Ishikawa (cell line): ENCODE results near the gene HOXA9.

Experiments used
- CEBPB ChIP-seq: IDR thresholded peaks from 2 replicates; pipeline ENCODE4 v1.6.1; 2012
- CREB1 ChIP-seq: IDR thresholded peaks from 2 replicates; pipeline ENCODE4 v1.6.1; 2012; ENCODE audit warnings: low read depth
- EGR1 ChIP-seq: IDR thresholded peaks from 2 replicates; pipeline ENCODE4 v1.6.1; 2012
- EP300 ChIP-seq: IDR thresholded peaks from 2 replicates; pipeline ENCODE4 v1.6.1; 2012; ENCODE audit warnings: borderline replicate concordance
- FOXM1 ChIP-seq: IDR thresholded peaks from 2 replicates; pipeline ENCODE4 v1.6.1; 2012; ENCODE audit warnings: low read depth, borderline replicate concordance
- NFIC ChIP-seq: IDR thresholded peaks from 2 replicates; pipeline ENCODE4 v1.6.1; 2012
- RAD21 ChIP-seq: IDR thresholded peaks from 2 replicates; pipeline ENCODE4 v1.6.1; 2012; ENCODE audit warnings: low read depth
- TAF1 ChIP-seq: IDR thresholded peaks from 2 replicates; pipeline ENCODE4 v1.6.1; 2012; ENCODE audit warnings: low read depth, mild to moderate bottlenecking
- TCF12 ChIP-seq: IDR thresholded peaks from 2 replicates; pipeline ENCODE4 v1.6.1; 2012; ENCODE audit warnings: low read depth
- TEAD4 ChIP-seq: IDR thresholded peaks from 2 replicates; pipeline ENCODE4 v1.6.1; 2012
- YY1 ChIP-seq: IDR thresholded peaks from 2 replicates; pipeline ENCODE4 v1.6.1; 2012; ENCODE audit warnings: low read depth
- ZBTB7A ChIP-seq: IDR thresholded peaks from 2 replicates; pipeline ENCODE4 v1.6.1; 2012; ENCODE audit warnings: low read depth
- TF ChIP-seq, protein P1 (sequence below): IDR thresholded peaks from 2 replicates; pipeline ENCODE4 v1.6.1; 2012; ENCODE audit warnings: low read depth, mild to moderate bottlenecking
- TF ChIP-seq, protein P2 (sequence below): IDR thresholded peaks from 2 replicates; pipeline ENCODE4 v1.6.1; 2012
- TF ChIP-seq, protein P3 (sequence below): IDR thresholded peaks from 2 replicates; pipeline ENCODE4 v1.6.1; 2012

HOXA9 gene

DNA sequence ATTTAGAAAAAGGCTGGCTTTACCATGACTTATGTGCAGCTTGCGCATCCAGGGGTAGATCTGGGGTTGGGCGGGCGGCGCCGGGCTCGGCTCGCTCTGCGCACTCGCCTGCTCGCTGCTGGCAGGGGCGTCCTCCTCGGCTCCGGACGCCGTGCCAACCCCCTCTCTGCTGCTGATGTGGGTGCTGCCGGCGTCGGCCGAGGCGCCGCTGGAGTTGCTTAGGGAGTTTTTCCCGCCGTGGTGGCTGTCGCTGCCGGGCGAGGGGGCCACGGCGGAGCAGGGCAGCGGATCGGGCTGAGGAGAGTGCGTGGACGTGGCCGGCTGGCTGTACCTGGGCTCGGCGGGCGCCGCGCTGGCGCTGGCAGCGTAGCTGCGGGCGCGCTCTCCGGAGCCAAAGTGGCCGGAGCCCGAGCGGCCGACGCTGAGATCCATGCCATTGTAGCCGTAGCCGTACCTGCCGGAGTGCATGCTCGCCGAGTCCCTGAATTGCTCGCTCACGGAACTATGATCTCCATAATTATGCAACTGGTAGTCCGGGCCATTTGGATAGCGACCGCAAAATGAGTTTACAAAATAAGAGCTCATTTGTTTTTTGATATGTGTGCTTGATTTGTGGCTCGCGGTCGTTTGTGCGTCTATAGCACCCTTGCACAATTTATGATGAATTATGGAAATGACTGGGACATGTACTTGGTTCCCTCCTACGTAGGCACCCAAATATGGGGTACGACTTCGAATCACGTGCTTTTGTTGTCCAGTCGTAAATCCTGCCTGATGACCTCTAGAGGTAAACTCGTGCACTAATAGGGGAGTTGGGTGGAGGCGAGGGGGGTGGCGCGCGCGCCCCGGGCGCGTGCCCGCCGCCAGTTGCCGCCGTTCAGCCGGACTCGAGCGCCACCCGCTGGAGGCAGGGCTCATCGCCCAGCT lies 22.1 kb downstream of the HOXA9 start, which contains the start of gene HOXA5:
Gene HOXA5, minus strand, starts transcription at position 659 of the 927 bp plus-strand sequence. Its CDS starts 74 bp downstream, at position 585.
- TF ChIP-seq TAF1 (no peak; the same call in 1 of the 2 replicates), CREB1 (no peak), NFIC (no peak), RAD21 (peak; percentile 88), FOXM1 (no peak), TEAD4 (peak; percentile 27; the same call in 1 of the 2 replicates), EGR1 (no peak), CEBPB (peak; percentile 78), YY1 (no peak), TCF12 (no peak), EP300 (no peak), ZBTB7A (0 out of 2 replicates have a peak, but pooled peaks have one; percentile 57)
- TF ChIP-seq, protein P1, sequence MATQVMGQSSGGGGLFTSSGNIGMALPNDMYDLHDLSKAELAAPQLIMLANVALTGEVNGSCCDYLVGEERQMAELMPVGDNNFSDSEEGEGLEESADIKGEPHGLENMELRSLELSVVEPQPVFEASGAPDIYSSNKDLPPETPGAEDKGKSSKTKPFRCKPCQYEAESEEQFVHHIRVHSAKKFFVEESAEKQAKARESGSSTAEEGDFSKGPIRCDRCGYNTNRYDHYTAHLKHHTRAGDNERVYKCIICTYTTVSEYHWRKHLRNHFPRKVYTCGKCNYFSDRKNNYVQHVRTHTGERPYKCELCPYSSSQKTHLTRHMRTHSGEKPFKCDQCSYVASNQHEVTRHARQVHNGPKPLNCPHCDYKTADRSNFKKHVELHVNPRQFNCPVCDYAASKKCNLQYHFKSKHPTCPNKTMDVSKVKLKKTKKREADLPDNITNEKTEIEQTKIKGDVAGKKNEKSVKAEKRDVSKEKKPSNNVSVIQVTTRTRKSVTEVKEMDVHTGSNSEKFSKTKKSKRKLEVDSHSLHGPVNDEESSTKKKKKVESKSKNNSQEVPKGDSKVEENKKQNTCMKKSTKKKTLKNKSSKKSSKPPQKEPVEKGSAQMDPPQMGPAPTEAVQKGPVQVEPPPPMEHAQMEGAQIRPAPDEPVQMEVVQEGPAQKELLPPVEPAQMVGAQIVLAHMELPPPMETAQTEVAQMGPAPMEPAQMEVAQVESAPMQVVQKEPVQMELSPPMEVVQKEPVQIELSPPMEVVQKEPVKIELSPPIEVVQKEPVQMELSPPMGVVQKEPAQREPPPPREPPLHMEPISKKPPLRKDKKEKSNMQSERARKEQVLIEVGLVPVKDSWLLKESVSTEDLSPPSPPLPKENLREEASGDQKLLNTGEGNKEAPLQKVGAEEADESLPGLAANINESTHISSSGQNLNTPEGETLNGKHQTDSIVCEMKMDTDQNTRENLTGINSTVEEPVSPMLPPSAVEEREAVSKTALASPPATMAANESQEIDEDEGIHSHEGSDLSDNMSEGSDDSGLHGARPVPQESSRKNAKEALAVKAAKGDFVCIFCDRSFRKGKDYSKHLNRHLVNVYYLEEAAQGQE: no peak
- TF ChIP-seq, protein P2, sequence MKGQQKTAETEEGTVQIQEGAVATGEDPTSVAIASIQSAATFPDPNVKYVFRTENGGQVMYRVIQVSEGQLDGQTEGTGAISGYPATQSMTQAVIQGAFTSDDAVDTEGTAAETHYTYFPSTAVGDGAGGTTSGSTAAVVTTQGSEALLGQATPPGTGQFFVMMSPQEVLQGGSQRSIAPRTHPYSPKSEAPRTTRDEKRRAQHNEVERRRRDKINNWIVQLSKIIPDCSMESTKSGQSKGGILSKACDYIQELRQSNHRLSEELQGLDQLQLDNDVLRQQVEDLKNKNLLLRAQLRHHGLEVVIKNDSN: peak; percentile 93
- TF ChIP-seq, protein P3, sequence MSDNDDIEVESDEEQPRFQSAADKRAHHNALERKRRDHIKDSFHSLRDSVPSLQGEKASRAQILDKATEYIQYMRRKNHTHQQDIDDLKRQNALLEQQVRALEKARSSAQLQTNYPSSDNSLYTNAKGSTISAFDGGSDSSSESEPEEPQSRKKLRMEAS: peak; percentile 80

GRCh38 chr7:27142580-27143022 lies 22.7 kb downstream of the HOXA9 start:
- peak; percentile 22; the same call in 1 of the 2 replicates for TF ChIP-seq TCF12
- no peak for TF ChIP-seq TEAD4
- 0 out of 2 replicates have a peak, but pooled peaks have one; percentile 1 for TF ChIP-seq RAD21
- no peak for TF ChIP-seq EGR1
- TF ChIP-seq, protein P3: no peak; the same call in 1 of the 2 replicates
- no peak for TF ChIP-seq CEBPB

DNA sequence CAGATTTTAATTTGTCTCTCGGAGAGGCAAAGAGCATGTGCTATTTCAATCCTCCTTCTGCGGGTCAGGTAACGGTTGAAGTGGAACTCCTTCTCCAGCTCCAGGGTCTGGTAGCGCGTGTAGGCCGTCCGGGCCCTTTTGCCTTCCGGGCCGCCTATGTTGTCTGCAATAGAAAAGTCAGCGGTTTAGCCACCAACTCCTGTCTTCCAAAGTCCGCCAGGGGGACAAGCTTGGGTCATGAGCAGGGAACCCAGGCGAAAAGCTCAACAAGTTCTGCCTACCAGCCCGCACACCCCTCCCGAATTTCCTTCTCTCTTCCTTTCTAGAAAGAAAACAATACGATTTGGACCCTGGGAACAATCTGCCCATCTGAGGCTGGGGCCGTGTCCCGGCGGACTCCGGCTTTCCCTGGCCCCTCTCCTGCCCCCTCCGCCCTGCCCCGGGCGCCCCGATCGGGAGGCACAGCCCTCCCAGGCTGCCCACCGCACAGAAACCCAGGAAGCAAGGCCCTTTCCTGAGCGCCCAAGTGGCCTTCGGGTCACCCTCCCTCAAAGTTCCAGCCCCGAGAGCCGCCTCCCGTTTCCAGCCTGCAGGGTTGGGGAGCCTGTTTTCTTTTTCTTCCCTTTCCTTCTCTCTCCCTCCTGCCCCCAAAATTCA lies 23.3 kb downstream of the HOXA9 start:
- TF ChIP-seq EP300: no peak
- TF ChIP-seq EGR1: no peak
- TF ChIP-seq TCF12: no peak
- TF ChIP-seq FOXM1: no peak
- TF ChIP-seq YY1: no peak
- TF ChIP-seq ZBTB7A: no peak
- no peak for TF ChIP-seq NFIC
- TF ChIP-seq CREB1: no peak
- TF ChIP-seq, protein P1: no peak
- no peak for TF ChIP-seq TEAD4
- no peak for TF ChIP-seq CEBPB
- TF ChIP-seq, protein P3: no peak
- TF ChIP-seq, protein P2: no peak
- TF ChIP-seq TAF1: no peak
- no peak for TF ChIP-seq RAD21

DNA sequence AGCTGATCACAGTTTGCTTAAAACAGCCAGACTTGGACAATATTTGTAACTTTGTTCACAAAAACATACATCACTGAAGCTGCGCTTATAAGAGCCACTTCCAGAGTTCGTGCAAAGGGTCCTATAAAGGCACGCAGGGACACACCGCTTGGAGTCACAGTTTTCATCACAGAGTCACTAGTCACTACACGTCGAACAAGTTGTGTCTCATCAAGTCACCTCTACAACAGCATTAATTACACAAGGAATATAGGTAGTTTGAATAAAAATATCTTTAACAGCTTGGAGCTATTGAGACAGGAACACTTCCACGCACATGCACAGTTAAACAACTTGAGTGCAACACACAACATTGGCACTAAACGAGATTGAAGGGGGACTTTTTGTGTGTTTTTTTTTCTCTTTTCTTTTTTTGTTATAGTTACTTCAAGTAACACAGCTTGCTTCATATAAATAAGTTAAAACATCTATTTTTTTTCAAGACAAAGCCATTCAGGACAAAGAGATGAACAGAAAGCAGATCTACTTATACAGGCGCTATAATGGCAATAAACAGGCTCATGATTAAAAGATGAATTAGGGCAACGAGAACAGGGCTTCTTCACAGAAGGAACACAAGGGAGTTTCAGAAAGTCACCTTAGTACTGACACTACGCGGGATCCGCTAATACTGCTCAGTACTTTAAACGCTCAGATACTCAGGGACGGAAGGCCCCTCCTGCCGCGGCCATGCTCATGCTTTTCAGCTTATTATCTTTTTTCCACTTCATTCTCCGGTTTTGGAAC lies 24.0 kb downstream of the HOXA9 start:
- TF ChIP-seq TEAD4: no peak
